IMR-90 (cell line): ENCODE measurements around the gene ORC4.

Experiments used
- CEBPB ChIP-seq: IDR thresholded peaks from 2 replicates; pipeline ENCODE4 v1.6.1; 2012; ENCODE audit warnings: low read depth, low read length, improper control_type of control experiment
- CTCF ChIP-seq: conservative IDR thresholded peaks from 2 replicates; pipeline ENCODE4 v1.5.1; 2012; ENCODE audit warnings: mild to moderate bottlenecking, low read depth, low read length, improper control_type of control experiment
- MAZ ChIP-seq: IDR thresholded peaks from 2 replicates; pipeline ENCODE4 v1.6.1; 2012; ENCODE audit warnings: low read depth, mild to moderate bottlenecking, low read length, improper control_type of control experiment, moderate library complexity, borderline replicate concordance
- RFX5 ChIP-seq: IDR thresholded peaks from 2 replicates; pipeline ENCODE4 v1.8.0; 2012; ENCODE audit warnings: low read depth, mild to moderate bottlenecking, low read length, moderate library complexity
- TF ChIP-seq, protein P1 (sequence below): fragments of 150-350 bp; IDR thresholded peaks from 2 replicates; pipeline ENCODE4 v1.6.1; 2017; ENCODE audit warnings: mild to moderate bottlenecking, antibody characterized with exemption, low read length, low read depth

- TF ChIP-seq CTCF, result no peak
- TF ChIP-seq, protein P1, sequence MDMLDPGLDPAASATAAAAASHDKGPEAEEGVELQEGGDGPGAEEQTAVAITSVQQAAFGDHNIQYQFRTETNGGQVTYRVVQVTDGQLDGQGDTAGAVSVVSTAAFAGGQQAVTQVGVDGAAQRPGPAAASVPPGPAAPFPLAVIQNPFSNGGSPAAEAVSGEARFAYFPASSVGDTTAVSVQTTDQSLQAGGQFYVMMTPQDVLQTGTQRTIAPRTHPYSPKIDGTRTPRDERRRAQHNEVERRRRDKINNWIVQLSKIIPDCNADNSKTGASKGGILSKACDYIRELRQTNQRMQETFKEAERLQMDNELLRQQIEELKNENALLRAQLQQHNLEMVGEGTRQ, result no peak
- no peak for TF ChIP-seq MAZ
- no peak for TF ChIP-seq CEBPB
- TF ChIP-seq RFX5, result no peak
These were observed 137.9 kb downstream of the ORC4 start for GRCh38 chr2:147882631-147883030.
